Measurements from ENCODE around the gene SMG6.
"Not testable (repeated sequence)": the region's sequence is repeated elsewhere in the genome, so short reads cannot be mapped to it uniquely, and the experiment has no call there.

The SMG6 gene

GRCh38 chr17:2263183-2264066 is 40.2 kb downstream of the SMG6 start:
- DNase-seq (ENCODE audit: low spot score), result no peak

- DNase-seq (ENCODE audit: low spot score), result peak; percentile 73
Observed at GRCh38 chr17:2262135-2262587, 41.4 kb downstream of the SMG6 start.

GRCh38 chr17:2259769-2260536 is 43.6 kb downstream of the SMG6 start:
- peak; percentile 80 for DNase-seq (ENCODE audit: low spot score)

GRCh38 chr17:2258830-2259229 is 44.8 kb downstream of the SMG6 start:
- not testable (repeated sequence) for DNase-seq (ENCODE audit: low spot score)

GRCh38 chr17:2253768-2254406 is 49.7 kb downstream of the SMG6 start:
- DNase-seq (ENCODE audit: low spot score), result no peak

- DNase-seq (ENCODE audit: low spot score), result no peak
Observed at GRCh38 chr17:2253362-2253761, 50.2 kb downstream of the SMG6 start.

- DNase-seq (ENCODE audit: low spot score), result no peak
Observed at GRCh38 chr17:2251098-2251497, 52.5 kb downstream of the SMG6 start.

- peak; percentile 44 for DNase-seq (ENCODE audit: low spot score)
Observed at GRCh38 chr17:2250140-2251095, 53.2 kb downstream of the SMG6 start.

- no peak for DNase-seq (ENCODE audit: low spot score)
Observed at GRCh38 chr17:2247005-2247404, 56.6 kb downstream of the SMG6 start.

GRCh38 chr17:2244545-2245525 is 58.8 kb downstream of the SMG6 start:
- peak; percentile 89 for DNase-seq (ENCODE audit: low spot score)

GRCh38 chr17:2243953-2244352 is 59.6 kb downstream of the SMG6 start:
- DNase-seq (ENCODE audit: low spot score), result no peak

GRCh38 chr17:2241823-2242222 is 61.8 kb downstream of the SMG6 start:
- DNase-seq (ENCODE audit: low spot score), result peak; percentile 60

GRCh38 chr17:2240541-2240940 is 63.0 kb downstream of the SMG6 start:
- DNase-seq (ENCODE audit: low spot score), result no peak

- DNase-seq (ENCODE audit: low spot score), result peak; percentile 79
Observed at GRCh38 chr17:2239882-2240430, 63.6 kb downstream of the SMG6 start.

- no peak for DNase-seq (ENCODE audit: low spot score)
Observed at GRCh38 chr17:2239170-2239551, 64.4 kb downstream of the SMG6 start.

GRCh38 chr17:2238432-2239169 is 65.0 kb downstream of the SMG6 start:
- DNase-seq (ENCODE audit: low spot score), result no peak

GRCh38 chr17:2237950-2238349 is 65.6 kb downstream of the SMG6 start:
- DNase-seq (ENCODE audit: low spot score), result no peak

- DNase-seq (ENCODE audit: low spot score), result peak; percentile 51
Observed at GRCh38 chr17:2237521-2237921, 66.1 kb downstream of the SMG6 start.

- peak; percentile 48 for DNase-seq (ENCODE audit: low spot score)
Observed at GRCh38 chr17:2235792-2236366, 67.7 kb downstream of the SMG6 start.
